WI38 (cell line): Measurements from ENCODE around the gene CDK11A.

Experiments used
- H3K4me3 ChIP-seq: 2 replicates; pipeline ENCODE4 v1.5.1; 2011; ENCODE audit warnings: low read depth, mild to moderate bottlenecking, control low read depth, low read length
- CTCF ChIP-seq: IDR thresholded peaks from 2 replicates; pipeline ENCODE4 v1.5.1; 2012; ENCODE audit warnings: low read depth, mild to moderate bottlenecking, control low read depth, low read length

The CDK11A gene

GRCh38 chr1:1763657-1764621 is 39.8 kb upstream of the CDK11A start:
- no peak overlapping the region for H3K4me3 ChIP-seq
- TF ChIP-seq CTCF: no peak

- TF ChIP-seq CTCF: no peak
- H3K4me3 ChIP-seq: no peak overlapping the region
Measured at GRCh38 chr1:1761504-1762376, 37.6 kb upstream of the CDK11A start.

- TF ChIP-seq CTCF: no peak
- no peak overlapping the region for H3K4me3 ChIP-seq
Measured at GRCh38 chr1:1760715-1761114, 36.6 kb upstream of the CDK11A start.

- no peak for TF ChIP-seq CTCF
- no peak overlapping the region for H3K4me3 ChIP-seq
Measured at GRCh38 chr1:1760345-1760650, 36.1 kb upstream of the CDK11A start.

GRCh38 chr1:1759456-1760344 is 35.5 kb upstream of the CDK11A start:
- H3K4me3 ChIP-seq: no peak overlapping the region
- no peak for TF ChIP-seq CTCF

GRCh38 chr1:1758692-1759455 is 34.7 kb upstream of the CDK11A start:
- no peak overlapping the region for H3K4me3 ChIP-seq
- TF ChIP-seq CTCF: no peak
